HG02588 (cell line): ENCODE data around the gene LAS1L.
"Not testable (repeated sequence)": the region's sequence is repeated elsewhere in the genome, so short reads cannot be mapped to it uniquely, and the experiment has no call there.

Experiments used
- ATAC-seq: cut with Tn5 transposase; IDR thresholded peaks from one replicate; pipeline ENCODE4 v1.9.1; 2021; ENCODE audit warnings: mild to moderate bottlenecking, moderate library complexity; ENCODE audit not compliant: unreplicated experiment

Gene LAS1L

GRCh38 chrX:65518980-65519379 is 15.6 kb downstream of the LAS1L start:
- ATAC-seq: not testable (repeated sequence)

- ATAC-seq: no peak
Measured at GRCh38 chrX:65517923-65518322, 16.7 kb downstream of the LAS1L start.

GRCh38 chrX:65516756-65517155 is 17.8 kb downstream of the LAS1L start:
- ATAC-seq: no peak

GRCh38 chrX:65513610-65514009 is 21.0 kb downstream of the LAS1L start:
- no peak for ATAC-seq

GRCh38 chrX:65509400-65509799 is 25.2 kb downstream of the LAS1L start:
- no peak for ATAC-seq

- no peak for ATAC-seq
Measured at GRCh38 chrX:65508851-65509250, 25.7 kb downstream of the LAS1L start.

- ATAC-seq: no peak
Measured at GRCh38 chrX:65502618-65503017, 32.0 kb downstream of the LAS1L start.

GRCh38 chrX:65493431-65493830 is 41.2 kb downstream of the LAS1L start:
- no peak for ATAC-seq

GRCh38 chrX:65491620-65492019 is 43.0 kb downstream of the LAS1L start:
- ATAC-seq: no peak

- ATAC-seq: no peak
Measured at GRCh38 chrX:65488495-65488894, 46.1 kb downstream of the LAS1L start.

GRCh38 chrX:65480960-65481359 is 53.6 kb downstream of the LAS1L start:
- ATAC-seq: no peak

GRCh38 chrX:65479102-65479501 is 55.5 kb downstream of the LAS1L start:
- ATAC-seq: not testable (repeated sequence)

GRCh38 chrX:65476564-65476963 is 58.0 kb downstream of the LAS1L start:
- ATAC-seq: no peak

- ATAC-seq: no peak
Measured at GRCh38 chrX:65463550-65463949, 71.0 kb downstream of the LAS1L start.
